Stimulated activated CD4-positive, alpha-beta T cell treated with anti-CD3 and anti-CD28 coated beads, Interleukin-12 subunit alpha, Interleukin-12 subunit beta, amount 100 ng/mL, for 24 hours (primary cell): ENCODE measurements around the gene SLC27A5.
A peak's percentile ranks its signal among the peaks of the same experiment; 100 is the strongest.

Experiments
- DNase-seq, 2 experiments: peaks; one replicate each; pipeline ENCODE4 v3.0.0-alpha.2; 2020; ENCODE audit warnings: low read depth in 2 of 2

The SLC27A5 gene, protein sequence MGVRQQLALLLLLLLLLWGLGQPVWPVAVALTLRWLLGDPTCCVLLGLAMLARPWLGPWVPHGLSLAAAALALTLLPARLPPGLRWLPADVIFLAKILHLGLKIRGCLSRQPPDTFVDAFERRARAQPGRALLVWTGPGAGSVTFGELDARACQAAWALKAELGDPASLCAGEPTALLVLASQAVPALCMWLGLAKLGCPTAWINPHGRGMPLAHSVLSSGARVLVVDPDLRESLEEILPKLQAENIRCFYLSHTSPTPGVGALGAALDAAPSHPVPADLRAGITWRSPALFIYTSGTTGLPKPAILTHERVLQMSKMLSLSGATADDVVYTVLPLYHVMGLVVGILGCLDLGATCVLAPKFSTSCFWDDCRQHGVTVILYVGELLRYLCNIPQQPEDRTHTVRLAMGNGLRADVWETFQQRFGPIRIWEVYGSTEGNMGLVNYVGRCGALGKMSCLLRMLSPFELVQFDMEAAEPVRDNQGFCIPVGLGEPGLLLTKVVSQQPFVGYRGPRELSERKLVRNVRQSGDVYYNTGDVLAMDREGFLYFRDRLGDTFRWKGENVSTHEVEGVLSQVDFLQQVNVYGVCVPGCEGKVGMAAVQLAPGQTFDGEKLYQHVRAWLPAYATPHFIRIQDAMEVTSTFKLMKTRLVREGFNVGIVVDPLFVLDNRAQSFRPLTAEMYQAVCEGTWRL

GRCh38 chr19:58511353-58512208 is at the start of gene SLC27A5:
SLC27A5 (minus strand) TSS chr19:58511992; CDS start chr19:58511955, 37 bp downstream.
- no peak for DNase-seq

DNA sequence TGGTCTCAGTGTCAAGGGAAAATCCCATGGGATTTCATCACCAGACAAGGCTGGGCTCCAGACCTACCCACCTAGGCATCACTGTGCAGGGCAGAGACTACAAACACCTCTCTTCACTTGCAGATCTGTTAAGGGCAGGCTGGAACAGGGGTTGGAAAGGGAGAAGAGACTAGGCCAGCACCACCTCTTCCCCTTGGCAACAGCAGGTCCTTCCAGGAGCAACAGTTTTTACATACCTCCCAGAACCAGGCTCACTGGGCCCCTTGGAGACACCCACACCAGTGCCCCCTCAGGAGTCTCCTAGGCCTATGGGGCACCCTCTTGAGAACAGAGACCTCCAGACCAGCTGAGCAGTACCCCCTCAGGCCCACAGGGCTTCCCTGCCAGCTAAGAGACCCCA is 49.1 kb upstream of the SLC27A5 start:
- DNase-seq = no peak

DNA sequence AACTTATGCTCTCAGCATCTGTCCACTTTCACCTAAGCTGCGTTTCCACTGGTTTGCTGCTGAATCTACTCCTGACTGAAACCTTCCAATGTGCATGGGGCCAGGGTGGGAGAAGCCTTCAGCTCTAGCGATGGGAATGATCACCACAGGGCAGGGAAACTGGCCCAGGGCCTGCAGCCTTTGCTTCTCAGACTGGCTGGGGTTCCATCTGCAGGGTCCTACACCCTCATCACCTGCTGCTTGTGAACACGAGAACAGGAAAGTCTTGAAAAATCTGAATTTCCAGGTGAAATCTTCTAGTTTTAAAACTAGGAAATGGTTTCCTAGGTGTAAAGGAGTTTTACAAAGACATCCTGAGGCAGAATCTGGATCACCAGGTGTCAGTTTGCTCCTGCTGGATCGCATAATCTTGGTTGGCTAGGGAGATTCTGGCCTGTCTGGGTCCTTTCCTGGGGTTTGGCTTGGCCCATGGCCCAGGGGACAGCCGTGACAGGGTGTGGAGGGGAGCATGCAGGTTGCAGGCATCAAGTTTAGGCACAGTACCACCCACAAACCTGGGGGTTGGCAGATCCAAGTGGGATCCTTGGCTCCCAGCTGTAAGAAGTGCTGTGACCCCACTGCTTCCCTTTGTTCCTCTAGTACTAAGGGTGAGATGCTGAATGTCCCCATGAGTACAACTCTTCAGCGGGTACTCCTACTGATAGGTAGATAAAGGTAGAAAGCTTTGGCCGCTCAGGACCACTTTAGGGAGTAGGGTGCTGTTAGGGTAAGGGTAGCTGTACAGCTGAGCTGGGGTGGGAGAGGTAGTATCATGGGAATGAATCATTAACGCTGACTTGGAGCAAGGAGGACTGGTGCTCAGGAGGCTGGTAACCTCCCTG is 48.5 kb upstream of the SLC27A5 start:
- DNase-seq = no peak

DNA sequence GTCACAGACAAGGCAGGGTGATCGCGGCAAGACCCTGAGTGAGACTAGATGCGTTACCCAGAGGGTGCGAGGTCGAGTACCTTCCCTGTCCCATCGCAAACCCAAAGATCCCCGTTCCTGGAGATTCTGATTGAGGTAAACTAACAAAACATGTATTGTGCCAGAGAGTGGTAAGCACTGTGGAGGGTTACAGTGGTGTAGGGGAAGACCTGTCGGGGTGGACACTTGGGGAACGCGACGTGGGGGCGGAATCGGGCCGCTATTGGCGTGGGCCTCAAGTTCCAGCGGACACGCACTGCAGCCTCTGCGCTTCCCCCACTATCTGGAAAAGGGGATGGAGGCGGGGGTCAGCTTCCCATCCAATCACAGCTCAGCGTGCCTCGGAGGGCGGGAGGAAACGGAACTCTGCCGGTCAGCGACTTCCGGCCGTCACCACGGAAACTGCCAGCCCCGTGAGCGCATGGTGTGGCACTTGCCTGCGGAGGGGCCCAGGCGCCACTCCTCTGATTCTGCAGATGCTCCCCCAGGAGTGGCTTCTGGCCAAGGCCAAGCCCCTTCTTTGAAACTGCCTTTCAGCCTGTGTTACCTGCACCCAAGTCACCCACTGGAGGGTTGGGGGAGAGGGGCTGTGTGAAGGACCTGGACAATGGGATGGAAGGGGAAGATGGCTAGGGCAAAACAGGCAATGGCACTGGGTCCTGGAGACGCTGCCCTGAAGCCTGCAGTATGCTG is 47.6 kb upstream of the SLC27A5 start:
- peak; percentile 63 to 82 for DNase-seq

- DNase-seq = peak; percentile 99
Measured at GRCh38 chr19:58558623-58559274, 47.0 kb upstream of the SLC27A5 start.

DNA sequence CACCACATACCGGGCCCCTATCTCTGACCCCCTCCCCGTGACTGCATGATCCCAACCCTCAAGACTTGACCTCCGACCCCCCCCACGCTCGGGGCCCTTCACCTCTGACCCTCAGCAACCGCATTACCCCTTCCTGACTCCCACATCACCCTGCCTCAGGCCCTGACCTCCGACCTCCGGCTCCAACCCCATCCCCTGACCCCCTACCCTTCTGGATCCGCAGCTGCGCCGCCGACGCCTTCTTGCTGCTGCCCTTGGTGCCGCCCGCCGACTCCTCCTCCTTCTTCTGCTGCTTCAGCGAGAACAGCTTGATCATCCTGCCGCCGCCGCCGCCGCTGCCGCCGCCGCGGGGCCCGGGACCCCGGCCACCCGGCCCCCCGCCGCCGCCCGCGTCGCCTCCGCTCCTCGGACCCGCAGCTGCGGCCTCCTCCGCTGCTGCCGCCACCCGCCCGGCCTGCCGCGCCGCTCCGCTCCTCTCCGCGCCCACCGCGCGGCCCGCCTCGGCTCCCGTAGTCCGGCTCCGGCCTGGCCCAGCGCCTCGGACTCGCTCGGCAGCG is 46.4 kb upstream of the SLC27A5 start, which contains the start of gene UBE2M:
TSS of gene UBE2M (minus strand) at position 546 of the 557 bp plus-strand sequence. CDS start at position 316, 230 bp downstream.
- no peak for DNase-seq

DNA sequence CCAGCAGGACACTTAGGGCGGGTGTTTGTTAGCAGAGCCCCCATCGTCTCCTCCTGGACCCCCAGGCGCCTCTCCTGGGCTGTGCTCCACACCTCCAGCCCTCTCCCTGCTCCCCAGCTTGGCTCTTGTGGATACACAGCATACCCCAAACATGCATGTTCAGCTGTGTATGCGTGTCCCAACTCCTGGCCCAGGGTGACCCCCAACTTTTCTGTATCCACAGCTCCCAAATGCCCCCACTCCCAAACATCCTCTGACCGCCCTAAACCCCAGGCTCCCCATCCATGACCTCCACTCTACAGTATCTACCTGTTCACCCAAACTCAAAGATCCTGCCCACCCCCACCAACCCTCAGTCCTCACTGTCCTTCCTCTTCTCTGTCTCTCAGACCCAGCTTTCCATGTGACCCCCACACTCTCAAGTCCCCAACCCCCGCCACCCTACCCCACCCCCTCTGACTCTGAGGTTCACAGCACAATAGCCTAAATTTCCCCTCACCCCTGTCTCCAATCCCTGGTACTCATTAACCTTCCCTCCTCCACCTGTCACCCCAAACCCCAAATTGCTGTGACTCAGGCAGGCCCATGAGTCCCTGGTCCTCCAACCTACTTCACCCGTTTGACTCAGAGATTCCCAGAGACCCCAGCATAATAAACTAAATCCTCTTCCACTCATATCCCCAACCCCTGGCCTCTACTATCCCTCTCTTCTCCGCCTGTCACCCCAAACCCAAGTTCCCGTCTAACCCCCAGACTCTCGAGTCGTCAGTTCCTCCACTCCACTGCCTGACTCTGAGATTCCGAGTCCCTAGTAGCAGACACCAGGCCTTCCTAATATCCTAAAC is 45.7 kb upstream of the SLC27A5 start:
- DNase-seq = no peak

DNA sequence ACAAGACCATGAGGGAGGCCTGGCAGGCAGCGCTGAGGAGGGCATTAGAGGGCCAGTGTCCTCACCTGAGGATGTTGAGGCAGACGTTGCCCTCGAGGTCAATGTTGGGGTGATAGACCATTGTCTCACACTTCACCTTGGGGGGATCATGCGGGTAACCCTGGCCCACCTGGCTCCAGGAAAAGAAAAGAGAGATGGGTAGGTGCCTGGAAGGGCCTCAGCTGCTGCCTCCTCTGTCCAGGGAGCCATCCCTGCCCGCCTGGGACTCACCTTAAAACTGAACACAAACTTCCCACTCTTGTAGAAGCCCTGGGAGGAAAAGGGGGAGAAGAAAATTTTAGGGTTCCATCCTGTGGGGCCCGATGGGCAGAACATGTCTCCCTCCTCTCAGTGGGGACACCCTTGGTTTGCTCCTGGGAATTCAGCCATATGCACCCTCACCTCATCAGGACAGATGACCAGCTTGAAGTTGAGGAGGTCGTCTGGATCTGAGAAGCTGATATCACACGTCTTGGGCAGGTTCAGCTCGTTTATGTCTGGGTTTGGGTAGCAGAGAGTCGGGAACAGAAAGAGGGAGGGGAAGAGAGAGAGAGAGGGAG is 44.9 kb upstream of the SLC27A5 start:
- no peak for DNase-seq

- DNase-seq = no peak
Measured at GRCh38 chr19:58555920-58556621, 44.3 kb upstream of the SLC27A5 start.

- DNase-seq = no peak
Measured at GRCh38 chr19:58555369-58555885, 43.6 kb upstream of the SLC27A5 start.

DNA sequence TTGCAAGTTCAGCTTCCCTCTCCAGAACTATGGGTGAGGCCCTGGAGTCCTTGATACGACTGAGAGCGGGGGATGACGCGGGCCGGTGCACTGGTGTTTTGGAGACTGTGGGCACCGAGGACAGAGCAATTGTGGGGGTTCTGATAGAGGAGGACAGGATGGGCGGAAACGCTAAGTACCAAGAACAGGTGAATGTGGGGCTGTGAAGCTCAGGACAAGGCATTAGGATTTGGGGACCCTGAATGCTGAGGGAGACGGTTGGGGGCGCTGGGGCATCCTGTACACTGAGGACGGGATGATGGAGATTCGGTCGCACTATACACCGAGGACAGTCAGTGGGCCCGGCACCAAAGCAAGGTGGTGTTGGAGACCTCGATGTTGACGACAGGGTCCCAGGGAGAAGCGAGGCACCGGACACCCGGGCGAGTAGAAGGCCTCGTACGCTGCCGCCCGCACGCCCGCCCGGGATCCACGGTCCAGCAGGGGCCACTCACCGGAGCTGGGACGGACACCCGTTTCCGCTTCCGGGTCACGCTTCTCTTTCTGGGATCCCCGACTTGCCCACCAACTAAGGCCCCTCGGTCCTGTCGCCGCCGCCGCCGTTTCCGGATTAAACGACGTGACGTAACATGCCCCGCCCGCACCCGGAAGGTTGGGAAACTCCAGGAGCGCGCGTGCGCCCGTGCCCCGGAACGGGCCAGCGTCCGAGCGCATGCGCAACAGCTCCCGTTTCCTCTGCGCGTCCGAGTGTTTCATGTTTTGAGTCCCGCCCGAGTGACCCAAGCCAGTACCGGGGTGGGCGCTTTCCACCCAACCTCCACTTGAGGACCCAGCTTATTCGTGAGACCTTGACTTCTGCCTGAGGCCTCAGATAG is 42.9 kb upstream of the SLC27A5 start, which contains the start of gene CHMP2A:
TSS of gene CHMP2A (minus strand) at position 612 of the 875 bp plus-strand sequence. CDS start 893 bp downstream, outside the sequence.
- DNase-seq = peak; percentile 98

DNA sequence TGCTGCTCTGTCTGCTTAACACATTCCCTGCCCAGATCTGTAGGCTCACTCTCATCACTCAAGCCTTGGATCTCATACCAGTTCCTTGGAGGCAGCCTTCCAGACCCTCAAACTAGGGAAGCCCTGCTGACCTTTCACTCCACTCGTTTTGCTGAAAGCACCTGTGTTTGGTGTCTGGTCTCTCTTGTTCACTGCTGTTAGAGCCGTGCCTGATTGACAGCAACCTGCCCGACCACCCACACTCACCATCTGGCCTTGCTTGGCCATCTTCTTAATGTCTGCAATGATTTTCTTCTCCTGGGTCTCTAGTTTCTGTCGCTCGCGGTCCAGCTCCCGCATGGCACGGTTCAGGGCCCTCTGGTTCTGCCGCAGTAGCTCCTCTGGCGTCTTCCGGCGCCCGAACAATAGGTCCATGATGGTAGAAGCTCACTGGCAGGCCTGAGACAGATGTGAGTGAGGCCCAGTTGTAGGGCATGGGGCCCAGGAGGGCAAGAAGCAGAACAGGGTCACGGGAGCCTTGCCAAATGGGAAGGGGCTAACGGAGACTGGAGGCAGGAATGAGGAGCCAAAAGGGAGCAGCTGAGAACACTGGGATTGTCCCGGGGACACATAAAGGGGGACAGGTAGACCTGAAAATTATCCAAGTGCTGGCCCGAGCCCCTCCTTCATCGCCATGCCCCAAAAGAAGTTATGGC is 42.2 kb upstream of the SLC27A5 start:
- DNase-seq = no peak

- no peak for DNase-seq
Measured at GRCh38 chr19:58552655-58553054, 40.9 kb upstream of the SLC27A5 start.

DNA sequence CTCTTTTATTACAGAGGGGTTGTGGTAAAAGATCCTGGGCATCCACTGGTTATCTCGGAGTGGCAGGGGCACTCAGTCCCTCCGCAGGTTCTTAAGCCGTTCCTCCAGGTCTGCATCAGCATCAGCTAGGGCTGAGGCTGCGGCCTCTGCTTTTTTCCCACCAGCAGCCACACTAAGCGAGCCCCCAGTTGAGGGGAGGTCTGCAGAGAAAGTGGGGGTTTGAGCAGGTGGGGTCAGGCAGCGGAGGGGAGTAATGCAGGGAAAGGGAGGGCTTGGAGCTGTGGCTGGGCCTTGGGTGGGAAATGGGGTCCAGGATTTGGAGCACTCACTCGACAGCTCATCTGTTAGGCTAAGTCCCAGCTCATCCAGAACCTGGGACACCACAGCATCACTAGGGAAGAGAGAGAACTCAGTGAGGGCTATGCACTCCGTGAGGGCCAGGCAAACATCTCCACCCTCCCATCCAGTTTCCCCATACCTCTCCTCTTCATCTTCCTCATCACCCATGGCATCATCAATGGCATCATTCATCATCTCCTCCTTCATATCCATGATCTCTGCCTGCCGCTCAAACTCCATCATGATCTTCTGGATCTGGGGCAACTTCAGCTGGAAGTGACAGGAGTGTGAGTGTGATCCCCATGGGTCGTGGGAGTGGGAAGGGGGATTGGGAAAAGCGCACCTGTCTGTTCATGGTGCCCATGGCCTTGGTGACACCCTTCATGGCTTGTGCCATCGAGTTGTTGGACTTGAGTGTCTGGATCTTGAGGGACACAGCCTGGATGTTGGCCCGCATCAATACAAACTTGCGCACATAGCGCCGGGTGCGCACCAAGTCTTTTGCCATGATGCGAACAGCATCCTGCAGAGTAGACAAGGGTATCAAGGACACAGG is 40.0 kb upstream of the SLC27A5 start:
- DNase-seq = no peak

DNA sequence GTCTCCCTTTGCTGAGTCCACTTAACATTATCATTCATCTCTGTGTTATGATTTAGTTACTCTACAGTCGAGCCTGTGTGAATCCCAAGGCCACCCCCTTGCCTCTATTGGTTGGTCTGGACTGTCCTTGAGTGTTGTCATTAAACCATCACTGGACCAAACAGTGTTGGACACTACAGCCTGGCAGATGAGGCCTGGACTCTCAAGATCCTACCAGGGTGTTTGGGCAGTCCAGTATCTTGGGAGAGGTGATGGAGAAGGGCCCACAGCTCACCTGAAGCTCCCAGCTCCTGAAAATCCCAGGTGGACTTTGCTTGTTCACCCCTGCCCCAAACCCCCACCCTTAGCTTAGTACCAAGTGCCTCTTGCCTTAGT is 39.3 kb upstream of the SLC27A5 start:
- DNase-seq = no peak
